Measurements from ENCODE around the gene MRPL52. TPM values are rescaled to one million over a fixed set of nuclear protein-coding genes. Genes with fewer than 3 reads are reported as not detected.

The MRPL52 gene
- total and polyA plus RNA-seq, 2 of the 13 experiments (the other 11 are each of a cell fraction or from before 2014, with no cell fraction given): 118 to 329 TPM

GRCh38 chr14:22821193-22822015 lies 8.3 kb upstream of the MRPL52 start (continued):
- TF ChIP-seq ZNF280D (CRISPR knock-in tag; IDR thresholded peaks at IDR 0.05) (peak; percentile 65), ZNF567 (CRISPR knock-in tag; IDR thresholded peaks at IDR 0.05; ENCODE audit: borderline replicate concordance) (peak; percentile 69; the same call in 1 of the 2 replicates), ZNF207 (IDR thresholded peaks at IDR 0.05; ENCODE audit: borderline replicate concordance) (no peak), SALL1 (CRISPR knock-in tag; IDR thresholded peaks at IDR 0.05) (peak; percentile 89), ZNF691 (CRISPR knock-in tag; IDR thresholded peaks at IDR 0.05; ENCODE audit: borderline replicate concordance, low read depth) (peak; percentile 82; the same call in 1 of the 2 replicates), HNF1B (CRISPR knock-in tag; IDR thresholded peaks at IDR 0.05) (peak; percentile 69), FOXJ3 (CRISPR knock-in tag; IDR thresholded peaks at IDR 0.05; ENCODE audit: borderline replicate concordance) (peak; percentile 37), ZNF451 (CRISPR knock-in tag; IDR thresholded peaks at IDR 0.05) (peak; percentile 98), ZNF510 (CRISPR knock-in tag; IDR thresholded peaks at IDR 0.05; ENCODE audit: low read depth) (peak; percentile 91), REXO4 (CRISPR knock-in tag; IDR thresholded peaks at IDR 0.05; ENCODE audit: borderline replicate concordance) (peak; percentile 49; the same call in 1 of the 2 replicates), NR1H2 (CRISPR knock-in tag; IDR thresholded peaks at IDR 0.05; ENCODE audit: borderline replicate concordance, low read depth) (no peak), ZFP82 (CRISPR knock-in tag; IDR thresholded peaks at IDR 0.05; ENCODE audit: borderline replicate concordance) (no peak), TBX3 (IDR thresholded peaks at IDR 0.05; ENCODE audit: borderline replicate concordance) (no peak), ZNF780A (CRISPR knock-in tag; IDR thresholded peaks at IDR 0.05) (no peak), NR2F6 (IDR thresholded peaks at IDR 0.05) (no peak), NR2F6 (CRISPR knock-in tag; IDR thresholded peaks at IDR 0.05) (peak; percentile 75), MATR3 (CRISPR knock-in tag; IDR thresholded peaks at IDR 0.05) (no peak), RCOR2 (CRISPR knock-in tag; IDR thresholded peaks at IDR 0.05) (no peak), FOXA3 (CRISPR knock-in tag; IDR thresholded peaks at IDR 0.05) (peak; percentile 69), SRSF9 (IDR thresholded peaks at IDR 0.05; ENCODE audit: borderline replicate concordance, insufficient read depth, low read depth, low read length, poor library complexity, severe bottlenecking) (no peak), ZNF83 (CRISPR knock-in tag; IDR thresholded peaks at IDR 0.05; ENCODE audit: borderline replicate concordance) (0 out of 2 replicates have a peak, but pooled peaks have one; percentile 80), GZF1 (CRISPR knock-in tag; IDR thresholded peaks at IDR 0.05) (peak; percentile 28; the same call in 1 of the 2 replicates), PTBP1 (IDR thresholded peaks at IDR 0.05; ENCODE audit: low read depth, low read length, poor library complexity, severe bottlenecking) (no peak), ZFAT (CRISPR knock-in tag; conservative IDR thresholded peaks at IDR 0.05) (no peak), ZNF678 (CRISPR knock-in tag; IDR thresholded peaks at IDR 0.05) (peak; percentile 93; the same call in 1 of the 2 replicates)

All from HepG2 (cell line).